GM13976 (cell line): Measurements from ENCODE around the gene RABGAP1.

Source experiments
- DNase-seq: peaks from one replicate; pipeline ENCODE4 v3.0.0; 2012; ENCODE audit warnings: low spot score
- CTCF ChIP-seq: IDR thresholded peaks from 2 replicates; pipeline ENCODE4 v1.5.1; 2012; ENCODE audit warnings: borderline replicate concordance, mild to moderate bottlenecking; ENCODE audit not compliant: insufficient read depth; ENCODE audit errors: extremely low read depth, missing control alignments, control extremely low read depth
- in situ Hi-C: fragments of 300-500 bp; cut with MboI; formaldehyde crosslinking; loops from one replicate; pipeline ENCODE4 v1.12.0; 2022; ENCODE audit warnings: low sequenced_read_pairs, mixed read lengths, inconsistent platforms; ENCODE audit not compliant: unreplicated experiment

The RABGAP1 gene

GRCh38 chr9:123107639-123108285, 166.9 kb downstream of the RABGAP1 start:
- in situ Hi-C loops = no loop called here
- TF ChIP-seq CTCF = no peak

GRCh38 chr9:123108976-123109375, 168.2 kb downstream of the RABGAP1 start:
- in situ Hi-C loops = no loop called here
- no peak for TF ChIP-seq CTCF
- no peak for DNase-seq

More at GRCh38 chr9:123107639-123108285, 166.9 kb downstream of the RABGAP1 start:
- no peak for DNase-seq

- in situ Hi-C loops = no loop called here
- no peak for TF ChIP-seq CTCF
These were observed 168.9 kb downstream of the RABGAP1 start for GRCh38 chr9:123109540-123110279.

GRCh38 chr9:123111427-123112014, 170.7 kb downstream of the RABGAP1 start:
- in situ Hi-C loops = no loop called here
- TF ChIP-seq CTCF = no peak
- DNase-seq = no peak

More at GRCh38 chr9:123109540-123110279, 168.9 kb downstream of the RABGAP1 start:
- no peak for DNase-seq

GRCh38 chr9:123112015-123112975, 171.5 kb downstream of the RABGAP1 start:
- in situ Hi-C loops = no loop called here
- DNase-seq = no peak
- TF ChIP-seq CTCF = no peak

- no peak for DNase-seq
- TF ChIP-seq CTCF = no peak
- in situ Hi-C loops = no loop called here
These were observed 172.4 kb downstream of the RABGAP1 start for GRCh38 chr9:123113185-123113584.
